ENCODE data around the gene ADA.

DNA sequence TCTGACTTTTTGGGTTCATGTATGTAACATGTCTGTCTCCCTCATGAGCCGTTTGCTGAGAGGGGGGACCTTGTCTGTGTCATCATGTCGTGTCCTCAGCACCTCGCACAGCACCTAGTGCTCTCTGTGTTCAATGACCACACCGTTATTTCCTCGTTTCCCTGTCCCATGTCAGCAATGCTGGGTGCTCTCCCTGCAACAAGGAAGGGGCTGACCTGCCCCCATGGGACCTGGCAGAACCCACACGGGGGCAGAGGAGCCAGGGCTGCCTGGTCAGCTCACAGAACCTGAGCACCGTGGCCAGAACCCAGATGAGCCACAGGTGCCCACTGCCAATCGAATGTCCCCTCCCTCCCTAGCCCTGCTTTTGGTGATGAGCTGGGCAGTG lies 7.3 kb downstream of the ADA start:
- TF ChIP-seq, protein P1, sequence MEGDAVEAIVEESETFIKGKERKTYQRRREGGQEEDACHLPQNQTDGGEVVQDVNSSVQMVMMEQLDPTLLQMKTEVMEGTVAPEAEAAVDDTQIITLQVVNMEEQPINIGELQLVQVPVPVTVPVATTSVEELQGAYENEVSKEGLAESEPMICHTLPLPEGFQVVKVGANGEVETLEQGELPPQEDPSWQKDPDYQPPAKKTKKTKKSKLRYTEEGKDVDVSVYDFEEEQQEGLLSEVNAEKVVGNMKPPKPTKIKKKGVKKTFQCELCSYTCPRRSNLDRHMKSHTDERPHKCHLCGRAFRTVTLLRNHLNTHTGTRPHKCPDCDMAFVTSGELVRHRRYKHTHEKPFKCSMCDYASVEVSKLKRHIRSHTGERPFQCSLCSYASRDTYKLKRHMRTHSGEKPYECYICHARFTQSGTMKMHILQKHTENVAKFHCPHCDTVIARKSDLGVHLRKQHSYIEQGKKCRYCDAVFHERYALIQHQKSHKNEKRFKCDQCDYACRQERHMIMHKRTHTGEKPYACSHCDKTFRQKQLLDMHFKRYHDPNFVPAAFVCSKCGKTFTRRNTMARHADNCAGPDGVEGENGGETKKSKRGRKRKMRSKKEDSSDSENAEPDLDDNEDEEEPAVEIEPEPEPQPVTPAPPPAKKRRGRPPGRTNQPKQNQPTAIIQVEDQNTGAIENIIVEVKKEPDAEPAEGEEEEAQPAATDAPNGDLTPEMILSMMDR (IDR thresholded peaks at IDR 0.05; ENCODE audit: low read depth, low read length): no peak
- TF ChIP-seq POLR2A (IDR thresholded peaks at IDR 0.05; ENCODE audit: extremely low read depth, insufficient read length): no peak
